K562 (cell line): Measurements from ENCODE around the gene GNG3. TPM values are rescaled to one million over a fixed set of nuclear protein-coding genes. Genes with fewer than 3 reads are reported as not detected.

Source experiments
- CBX3 ChIP-seq, 2 experiments: IDR thresholded peaks; 1 replicate in 1 of 2; 2 replicates in 1 of 2; pipeline ENCODE4 v1.6.1; 2012; ENCODE audit warnings: inconsistent platforms in 2 of 2, low read length in 2 of 2, borderline replicate concordance in 1 of 2, control low read depth in 1 of 2
- E2F6 ChIP-seq, 2 experiments: IDR thresholded peaks; 2 replicates each; pipeline ENCODE4 v1.6.1; 2011; ENCODE audit warnings: borderline replicate concordance in 1 of 2, control low read depth in 1 of 2, low read depth in 1 of 2, low read length in 1 of 2, mild to moderate bottlenecking in 1 of 2, mixed read lengths in 1 of 2, moderate library complexity in 1 of 2; ENCODE audit not compliant: insufficient read depth in 1 of 2, insufficient read length in 1 of 2, poor library complexity in 1 of 2, severe bottlenecking in 1 of 2; ENCODE audit errors: extremely low read depth in 1 of 2
- ELK1 ChIP-seq: sonication (generic); formaldehyde crosslinking; IDR thresholded peaks from 2 replicates; pipeline ENCODE4 v1.8.1; 2022; ENCODE audit warnings: missing genetic modification reagents
- HNRNPUL1 ChIP-seq: fragments of 200-400 bp; formaldehyde crosslinking; IDR thresholded peaks from 2 replicates; pipeline ENCODE4 v1.6.1; 2017; ENCODE audit warnings: low read length
- MEF2D ChIP-seq: conservative IDR thresholded peaks from 2 replicates; pipeline ENCODE4 v1.6.1; 2016; ENCODE audit warnings: low read depth, missing genetic modification characterization, missing compliant biosample characterization
- MYC ChIP-seq, 2 experiments: fragments of 250-450 bp in 1 of 2; sonication (Bioruptor Pico) in 1 of 2; IDR thresholded peaks; 2 replicates each; pipeline versions ENCODE4 v1.5.1 to v1.6.1; 2012 to 2021; ENCODE audit warnings: low read depth in 2 of 2, borderline replicate concordance in 1 of 2, improper control_type of control experiment in 1 of 2, low read length in 1 of 2, mild to moderate bottlenecking in 1 of 2, moderate library complexity in 1 of 2
- POLR2B ChIP-seq: fragments of 450-650 bp; IDR thresholded peaks from 2 replicates; pipeline ENCODE4 v1.6.1; 2018; ENCODE audit warnings: low read depth; ENCODE audit not compliant: partially characterized antibody
- POLR2G ChIP-seq: fragments of 200-400 bp; formaldehyde crosslinking; IDR thresholded peaks from 2 replicates; pipeline ENCODE4 v1.6.1; 2017; ENCODE audit warnings: low read depth, mild to moderate bottlenecking, antibody characterized with exemption, low read length, moderate library complexity
- SMARCE1 ChIP-seq: fragments of 450-650 bp; IDR thresholded peaks from 2 replicates; pipeline ENCODE4 v1.7.1; 2016; ENCODE audit warnings: mild to moderate bottlenecking
- USF1 ChIP-seq: sonication (generic); formaldehyde crosslinking; IDR thresholded peaks from 2 replicates; pipeline ENCODE4 v1.9.0; 2022; ENCODE audit warnings: mild to moderate bottlenecking, missing genetic modification reagents
- ZBTB17 ChIP-seq: fragments of 450-650 bp; formaldehyde crosslinking; IDR thresholded peaks from 2 replicates; pipeline ENCODE4 v1.4.0; 2020; ENCODE audit warnings: mild to moderate bottlenecking
- ZBTB7A ChIP-seq: IDR thresholded peaks from 2 replicates; pipeline ENCODE4 v1.6.1; 2011; ENCODE audit warnings: low read depth, mild to moderate bottlenecking, low read length, moderate library complexity, borderline replicate concordance; ENCODE audit not compliant: control insufficient read depth
- ZFP1 ChIP-seq: fragments of 450-650 bp; formaldehyde crosslinking; IDR thresholded peaks from 2 replicates; pipeline ENCODE4 v1.4.0; 2020; ENCODE audit warnings: mild to moderate bottlenecking, mixed read lengths
- ZNF121 ChIP-seq: sonication (generic); formaldehyde crosslinking; conservative IDR thresholded peaks from 2 replicates; pipeline ENCODE4 v1.8.0; 2022; ENCODE audit warnings: missing genetic modification reagents
- ZNF23 ChIP-seq: fragments of 250-450 bp; sonication (Bioruptor Pico); IDR thresholded peaks from 2 replicates; pipeline ENCODE4 v1.4.0; 2020; ENCODE audit warnings: mild to moderate bottlenecking
- ZNF3 ChIP-seq: fragments of 250-450 bp; sonication (Bioruptor Pico); IDR thresholded peaks from 2 replicates; pipeline ENCODE4 v1.5.0; 2021; ENCODE audit warnings: mild to moderate bottlenecking, moderate library complexity
- ZNF583 ChIP-seq: fragments of 250-450 bp; sonication (Bioruptor Pico); IDR thresholded peaks from 2 replicates; pipeline ENCODE4 v1.4.0; 2020
- polyA plus RNA-seq, 8 experiments: library from polyadenylated mRNA; depleted of rRNA in 4 of 8; stranded (reverse) in 5 of 8; unstranded in 3 of 8; fragments of >200 nt; fragmentation: Nextera tagmentation in 2 of 8; fragmentation: Illumina TruSeq in 1 of 8; extraction: Ambion mirVana in 2 of 8; extraction: Trizol in 1 of 8; gene quantifications; 2 replicates each; pipeline versions ENCODE4 v1.2.1 to v1.2.3, GENCODE V29; 2011 to 2014; ENCODE audit warnings: inconsistent platforms in 1 of 8, missing spikeins in 1 of 8
- total RNA-seq, 7 experiments: library from RNA; depleted of rRNA in 6 of 7; stranded (reverse); fragments of >200 nt in 6 of 7; fragmentation: Illumina TruSeq in 2 of 7; extraction: Trizol in 2 of 7; gene quantifications; 2 replicates each; pipeline versions ENCODE4 v1.2.1 to v1.2.3, GENCODE V29; 2011 to 2021; ENCODE audit warnings: low replicate concordance in 1 of 7
- TF ChIP-seq, protein P1 (sequence below): fragments of 450-650 bp; IDR thresholded peaks from 2 replicates; pipeline ENCODE4 v1.6.1; 2016
- TF ChIP-seq, protein P2 (sequence below): sonication (generic); formaldehyde crosslinking; IDR thresholded peaks from 2 replicates; pipeline ENCODE4 v1.8.0; 2022; ENCODE audit warnings: missing genetic modification reagents, mild to moderate bottlenecking, moderate library complexity, borderline replicate concordance

Gene GNG3
- total and polyA plus RNA-seq, 9 of the 15 experiments (the other 6 are each of a cell fraction or from before 2014, with no cell fraction given) = 0.07 TPM; not detected in 8

DNA sequence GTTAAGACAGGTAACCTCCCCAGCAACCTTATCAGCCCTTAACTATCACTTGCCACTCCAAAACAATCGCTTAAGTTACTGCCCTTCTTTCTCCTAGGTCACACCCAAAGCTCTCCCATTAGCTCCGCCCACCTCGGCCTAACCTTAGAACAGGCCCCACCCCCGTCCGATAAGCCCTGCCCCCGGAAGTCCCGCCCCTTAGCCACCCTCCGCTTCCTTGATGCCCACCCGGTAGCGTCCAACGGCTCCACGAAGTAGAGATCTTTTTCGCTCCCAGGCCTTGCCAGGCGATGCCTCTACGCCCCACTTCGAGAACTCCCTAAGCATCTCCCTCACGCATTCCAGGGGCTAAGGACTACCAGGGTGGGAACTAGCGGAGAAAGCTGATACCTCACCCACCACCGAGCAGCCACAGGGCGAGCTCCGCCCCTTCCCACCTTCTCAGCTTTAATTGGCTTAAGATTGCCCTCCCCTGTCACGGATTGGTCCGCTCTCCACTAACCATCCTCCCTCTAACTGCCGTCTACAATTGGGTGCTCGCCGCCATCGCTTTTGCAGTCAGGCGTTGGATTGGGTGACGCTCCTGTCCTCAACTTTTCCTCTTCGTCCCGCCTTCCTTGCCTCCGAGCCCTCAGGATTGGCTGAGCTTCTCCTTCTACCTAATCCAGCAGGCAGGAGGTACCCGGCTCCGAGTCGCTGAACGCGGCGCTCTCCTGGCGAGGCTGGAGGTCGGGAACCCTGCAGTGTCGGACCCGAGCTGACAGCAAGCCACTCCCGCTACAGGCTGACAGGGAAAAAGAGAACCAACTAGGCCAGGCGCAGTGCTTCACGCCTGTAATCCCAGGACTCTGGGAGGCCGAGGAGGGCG, 46.5 kb downstream of the GNG3 start, which contains the start of gene ZBTB3 (continued):
- TF ChIP-seq ZBTB7A = no peak
- TF ChIP-seq CBX3 (IDR thresholded peaks at IDR 0.05; ENCODE audit: borderline replicate concordance in 1 of 2, low read length in 2 of 2) = peak in 1 of 2 experiments; percentile 62; a peak in 1 of 3 replicates
- no peak for TF ChIP-seq ZFP1 (CRISPR knock-in tag)
- no peak for TF ChIP-seq ZNF121 (CRISPR knock-in tag)
- TF ChIP-seq ZNF583 (CRISPR knock-in tag) = no peak
- TF ChIP-seq HNRNPUL1 = no peak
- no peak for TF ChIP-seq ZNF23 (CRISPR knock-in tag)
- TF ChIP-seq SMARCE1 = peak; percentile 50; the same call in 1 of the 2 replicates
- TF ChIP-seq MEF2D (tag) = no peak
- TF ChIP-seq ELK1 (CRISPR knock-in tag) = no peak
- peak; percentile 96 for TF ChIP-seq POLR2G
- no peak for TF ChIP-seq ZNF3 (CRISPR knock-in tag)
- TF ChIP-seq USF1 (CRISPR knock-in tag) = no peak
- TF ChIP-seq MYC (IDR thresholded peaks at IDR 0.05; ENCODE audit: low read depth, low read length) = peak; percentile 13; the same call in 1 of the 2 replicates
- no peak; the same call in 1 of the 2 replicates for TF ChIP-seq MYC (CRISPR knock-in tag; IDR thresholded peaks at IDR 0.05; ENCODE audit: borderline replicate concordance, low read depth)
- peak; percentile 91 for TF ChIP-seq POLR2B
- TF ChIP-seq, protein P1, sequence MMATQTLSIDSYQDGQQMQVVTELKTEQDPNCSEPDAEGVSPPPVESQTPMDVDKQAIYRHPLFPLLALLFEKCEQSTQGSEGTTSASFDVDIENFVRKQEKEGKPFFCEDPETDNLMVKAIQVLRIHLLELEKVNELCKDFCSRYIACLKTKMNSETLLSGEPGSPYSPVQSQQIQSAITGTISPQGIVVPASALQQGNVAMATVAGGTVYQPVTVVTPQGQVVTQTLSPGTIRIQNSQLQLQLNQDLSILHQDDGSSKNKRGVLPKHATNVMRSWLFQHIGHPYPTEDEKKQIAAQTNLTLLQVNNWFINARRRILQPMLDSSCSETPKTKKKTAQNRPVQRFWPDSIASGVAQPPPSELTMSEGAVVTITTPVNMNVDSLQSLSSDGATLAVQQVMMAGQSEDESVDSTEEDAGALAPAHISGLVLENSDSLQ = peak; percentile 99
- TF ChIP-seq ZBTB17 (CRISPR knock-in tag) = no peak
- TF ChIP-seq, protein P2, sequence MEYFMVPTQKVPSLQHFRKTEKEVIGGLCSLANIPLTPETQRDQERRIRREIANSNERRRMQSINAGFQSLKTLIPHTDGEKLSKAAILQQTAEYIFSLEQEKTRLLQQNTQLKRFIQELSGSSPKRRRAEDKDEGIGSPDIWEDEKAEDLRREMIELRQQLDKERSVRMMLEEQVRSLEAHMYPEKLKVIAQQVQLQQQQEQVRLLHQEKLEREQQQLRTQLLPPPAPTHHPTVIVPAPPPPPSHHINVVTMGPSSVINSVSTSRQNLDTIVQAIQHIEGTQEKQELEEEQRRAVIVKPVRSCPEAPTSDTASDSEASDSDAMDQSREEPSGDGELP (CRISPR knock-in tag) = peak; percentile 77
- peak; percentile 44 to 77 for TF ChIP-seq E2F6 (IDR thresholded peaks at IDR 0.05; ENCODE audit: borderline replicate concordance in 1 of 2, extremely low read depth in 1 of 2, insufficient read depth in 1 of 2, insufficient read length in 1 of 2, low read depth in 1 of 2, low read length in 1 of 2, poor library complexity in 1 of 2, severe bottlenecking in 1 of 2)
